ENCODE results near the gene TRAPPC3. TPM values are rescaled to one million over a fixed set of nuclear protein-coding genes. Genes with fewer than 3 reads are reported as not detected.

Gene TRAPPC3
- total and polyA plus RNA-seq, 9 of the 15 experiments (the other 6 are each of a cell fraction or from before 2014, with no cell fraction given) = 20.6 to 141 (median 112) TPM

DNA sequence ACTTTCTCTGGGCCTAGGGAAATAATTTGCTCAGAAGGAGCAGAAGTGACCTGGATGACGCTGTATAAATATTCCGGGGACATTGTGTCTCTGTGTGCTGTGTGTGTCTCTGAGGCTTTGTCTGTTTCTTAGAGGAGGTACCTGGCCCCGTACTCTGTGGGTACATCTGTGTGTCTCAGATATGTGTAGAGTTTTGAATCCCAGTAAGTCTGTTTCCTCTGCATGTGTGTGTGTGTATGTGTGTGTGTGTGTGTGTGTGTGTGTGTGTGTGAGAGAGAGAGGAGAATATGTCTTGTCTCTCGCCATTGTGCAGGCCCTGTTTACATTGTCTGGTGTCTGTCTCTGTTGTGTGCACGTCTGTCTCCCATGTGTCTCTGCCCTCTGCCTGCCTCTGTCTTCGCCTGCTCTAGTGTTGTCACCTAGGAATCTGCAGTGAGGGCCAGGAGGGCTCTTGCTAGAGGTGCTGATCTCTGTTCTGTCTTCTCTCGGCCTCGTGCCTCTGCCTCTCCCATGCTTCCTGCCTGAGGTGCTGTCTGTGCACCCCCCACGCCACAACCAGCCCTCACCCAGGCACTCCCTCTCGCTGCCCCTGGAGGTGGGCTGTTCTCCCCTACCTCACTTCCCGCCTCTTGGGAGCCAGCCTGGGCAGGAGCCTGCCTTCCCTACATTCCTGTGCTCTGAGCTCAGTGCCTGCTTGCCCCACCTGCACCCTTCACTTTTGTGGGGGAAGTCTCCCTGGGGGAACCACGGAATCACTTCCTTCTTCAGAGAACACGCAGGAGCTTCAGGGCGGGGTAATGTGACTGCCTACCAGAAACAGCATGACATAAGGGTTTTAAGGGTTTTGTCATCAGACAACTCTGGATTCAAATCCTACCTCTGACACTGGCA is 12.6 kb upstream of the TRAPPC3 start (continued):
- no peak for TF ChIP-seq RBM25 (IDR thresholded peaks at IDR 0.05; ENCODE audit: low read depth, low read length, severe bottlenecking)
- TF ChIP-seq NR2C1 (IDR thresholded peaks at IDR 0.05) = no peak
- 0 out of 2 replicates have a peak, but pooled peaks have one; percentile 35 for TF ChIP-seq NR2C1 (tag; IDR thresholded peaks at IDR 0.05)
- TF ChIP-seq, protein P1, sequence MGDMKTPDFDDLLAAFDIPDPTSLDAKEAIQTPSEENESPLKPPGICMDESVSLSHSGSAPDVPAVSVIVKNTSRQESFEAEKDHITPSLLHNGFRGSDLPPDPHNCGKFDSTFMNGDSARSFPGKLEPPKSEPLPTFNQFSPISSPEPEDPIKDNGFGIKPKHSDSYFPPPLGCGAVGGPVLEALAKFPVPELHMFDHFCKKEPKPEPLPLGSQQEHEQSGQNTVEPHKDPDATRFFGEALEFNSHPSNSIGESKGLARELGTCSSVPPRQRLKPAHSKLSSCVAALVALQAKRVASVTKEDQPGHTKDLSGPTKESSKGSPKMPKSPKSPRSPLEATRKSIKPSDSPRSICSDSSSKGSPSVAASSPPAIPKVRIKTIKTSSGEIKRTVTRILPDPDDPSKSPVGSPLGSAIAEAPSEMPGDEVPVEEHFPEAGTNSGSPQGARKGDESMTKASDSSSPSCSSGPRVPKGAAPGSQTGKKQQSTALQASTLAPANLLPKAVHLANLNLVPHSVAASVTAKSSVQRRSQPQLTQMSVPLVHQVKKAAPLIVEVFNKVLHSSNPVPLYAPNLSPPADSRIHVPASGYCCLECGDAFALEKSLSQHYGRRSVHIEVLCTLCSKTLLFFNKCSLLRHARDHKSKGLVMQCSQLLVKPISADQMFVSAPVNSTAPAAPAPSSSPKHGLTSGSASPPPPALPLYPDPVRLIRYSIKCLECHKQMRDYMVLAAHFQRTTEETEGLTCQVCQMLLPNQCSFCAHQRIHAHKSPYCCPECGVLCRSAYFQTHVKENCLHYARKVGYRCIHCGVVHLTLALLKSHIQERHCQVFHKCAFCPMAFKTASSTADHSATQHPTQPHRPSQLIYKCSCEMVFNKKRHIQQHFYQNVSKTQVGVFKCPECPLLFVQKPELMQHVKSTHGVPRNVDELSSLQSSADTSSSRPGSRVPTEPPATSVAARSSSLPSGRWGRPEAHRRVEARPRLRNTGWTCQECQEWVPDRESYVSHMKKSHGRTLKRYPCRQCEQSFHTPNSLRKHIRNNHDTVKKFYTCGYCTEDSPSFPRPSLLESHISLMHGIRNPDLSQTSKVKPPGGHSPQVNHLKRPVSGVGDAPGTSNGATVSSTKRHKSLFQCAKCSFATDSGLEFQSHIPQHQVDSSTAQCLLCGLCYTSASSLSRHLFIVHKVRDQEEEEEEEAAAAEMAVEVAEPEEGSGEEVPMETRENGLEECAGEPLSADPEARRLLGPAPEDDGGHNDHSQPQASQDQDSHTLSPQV (IDR thresholded peaks at IDR 0.05) = 0 out of 2 replicates have a peak, but pooled peaks have one; percentile 50
- TF ChIP-seq CREB1 (IDR thresholded peaks at IDR 0.05) = peak; percentile 66
- TF ChIP-seq CREB1 (CRISPR knock-in tag; IDR thresholded peaks at IDR 0.05) = peak; percentile 36; the same call in 1 of the 2 replicates
- TF ChIP-seq ARNT (IDR thresholded peaks at IDR 0.05) = peak in 1 of 2 experiments; percentile 69; a peak in 1 of 4 replicates
- TF ChIP-seq TGIF2 (CRISPR knock-in tag; IDR thresholded peaks at IDR 0.05) = no peak
- no peak for TF ChIP-seq TRIM24 (IDR thresholded peaks at IDR 0.05)
- no peak for TF ChIP-seq ELF2 (CRISPR knock-in tag; IDR thresholded peaks at IDR 0.05)
- TF ChIP-seq ZFP30 (CRISPR knock-in tag; IDR thresholded peaks at IDR 0.05; ENCODE audit: borderline replicate concordance) = no peak
- peak; percentile 62 for TF ChIP-seq ZNF143 (CRISPR knock-in tag; IDR thresholded peaks at IDR 0.05)
- TF ChIP-seq ZNF551 (CRISPR knock-in tag; IDR thresholded peaks at IDR 0.05) = no peak
- TF ChIP-seq, protein P2, sequence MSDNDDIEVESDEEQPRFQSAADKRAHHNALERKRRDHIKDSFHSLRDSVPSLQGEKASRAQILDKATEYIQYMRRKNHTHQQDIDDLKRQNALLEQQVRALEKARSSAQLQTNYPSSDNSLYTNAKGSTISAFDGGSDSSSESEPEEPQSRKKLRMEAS (CRISPR knock-in tag; IDR thresholded peaks at IDR 0.05) = peak; percentile 86
- peak in 1 of 2 experiments; percentile 87; a peak in 2 of 4 replicates for TF ChIP-seq FOXA3 (CRISPR knock-in tag; conservative IDR thresholded peaks at IDR 0.05 in 1 of 2, IDR thresholded peaks at IDR 0.05 in 1 of 2)
- TF ChIP-seq, protein P3, sequence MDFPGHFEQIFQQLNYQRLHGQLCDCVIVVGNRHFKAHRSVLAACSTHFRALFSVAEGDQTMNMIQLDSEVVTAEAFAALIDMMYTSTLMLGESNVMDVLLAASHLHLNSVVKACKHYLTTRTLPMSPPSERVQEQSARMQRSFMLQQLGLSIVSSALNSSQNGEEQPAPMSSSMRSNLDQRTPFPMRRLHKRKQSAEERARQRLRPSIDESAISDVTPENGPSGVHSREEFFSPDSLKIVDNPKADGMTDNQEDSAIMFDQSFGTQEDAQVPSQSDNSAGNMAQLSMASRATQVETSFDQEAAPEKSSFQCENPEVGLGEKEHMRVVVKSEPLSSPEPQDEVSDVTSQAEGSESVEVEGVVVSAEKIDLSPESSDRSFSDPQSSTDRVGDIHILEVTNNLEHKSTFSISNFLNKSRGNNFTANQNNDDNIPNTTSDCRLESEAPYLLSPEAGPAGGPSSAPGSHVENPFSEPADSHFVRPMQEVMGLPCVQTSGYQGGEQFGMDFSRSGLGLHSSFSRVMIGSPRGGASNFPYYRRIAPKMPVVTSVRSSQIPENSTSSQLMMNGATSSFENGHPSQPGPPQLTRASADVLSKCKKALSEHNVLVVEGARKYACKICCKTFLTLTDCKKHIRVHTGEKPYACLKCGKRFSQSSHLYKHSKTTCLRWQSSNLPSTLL (IDR thresholded peaks at IDR 0.05) = no peak
- peak; percentile 30; the same call in 1 of the 2 replicates for TF ChIP-seq EP400 (IDR thresholded peaks at IDR 0.05)
- peak; percentile 43; the same call in 1 of the 2 replicates for TF ChIP-seq RBFOX2 (IDR thresholded peaks at IDR 0.05; ENCODE audit: low read depth, low read length)
- TF ChIP-seq NR4A1 (CRISPR knock-in tag; IDR thresholded peaks at IDR 0.05) = no peak
- TF ChIP-seq NR4A1 (tag; IDR thresholded peaks at IDR 0.05) = 0 out of 2 replicates have a peak, but pooled peaks have one; percentile 25
- no peak for TF ChIP-seq ZC3H11A (IDR thresholded peaks at IDR 0.05; ENCODE audit: low read depth, low read length)
- 0 out of 2 replicates have a peak, but pooled peaks have one; percentile 61 for TF ChIP-seq MIER1 (IDR thresholded peaks at IDR 0.05; ENCODE audit: low read depth)
- 0 out of 2 replicates have a peak, but pooled peaks have one; percentile 6 for TF ChIP-seq ETV1 (tag; conservative IDR thresholded peaks at IDR 0.05; ENCODE audit: low read depth)

Measured in K562 (cell line).